PFSK-1 (cell line): ENCODE data around the gene GPRIN3.

ENCODE experiments used
- POLR2AphosphoS5 ChIP-seq: IDR thresholded peaks from 2 replicates; pipeline ENCODE4 v1.6.1; 2012; ENCODE audit warnings: low read depth, mild to moderate bottlenecking, control low read depth, low read length, moderate library complexity
- REST ChIP-seq, 2 experiments: IDR thresholded peaks; 2 replicates each; pipeline versions ENCODE4 v1.6.1 to v1.8.0; 2011 to 2012; ENCODE audit warnings: low read depth in 2 of 2, low read length in 2 of 2, control low read depth in 1 of 2, inconsistent platforms in 1 of 2, mild to moderate bottlenecking in 1 of 2, moderate library complexity in 1 of 2; ENCODE audit not compliant: insufficient read depth in 1 of 2
- TAF1 ChIP-seq: IDR thresholded peaks from 2 replicates; pipeline ENCODE4 v1.6.1; 2012; ENCODE audit warnings: low read length, control low read depth, borderline replicate concordance; ENCODE audit not compliant: insufficient read depth

- TF ChIP-seq POLR2AphosphoS5 = no peak
- TF ChIP-seq TAF1 = no peak
- TF ChIP-seq REST (IDR thresholded peaks at IDR 0.05; ENCODE audit: insufficient read depth in 1 of 2, low read depth in 2 of 2, low read length in 2 of 2) = no peak
These were observed 53.7 kb downstream of the GPRIN3 start for GRCh38 chr4:89253935-89254334.
